ENCODE results near the gene BUD31. TPM values are rescaled to one million over a fixed set of nuclear protein-coding genes. Genes with fewer than 3 reads are reported as not detected.
A peak's percentile ranks its signal among the peaks of the same experiment; 100 is the strongest.
"Not testable (repeated sequence)": the region's sequence is repeated elsewhere in the genome, so short reads cannot be mapped to it uniquely, and the experiment has no call there.

Gene BUD31
- polyA plus RNA-seq, 1 donor from 2014 or later: 162 TPM

DNA sequence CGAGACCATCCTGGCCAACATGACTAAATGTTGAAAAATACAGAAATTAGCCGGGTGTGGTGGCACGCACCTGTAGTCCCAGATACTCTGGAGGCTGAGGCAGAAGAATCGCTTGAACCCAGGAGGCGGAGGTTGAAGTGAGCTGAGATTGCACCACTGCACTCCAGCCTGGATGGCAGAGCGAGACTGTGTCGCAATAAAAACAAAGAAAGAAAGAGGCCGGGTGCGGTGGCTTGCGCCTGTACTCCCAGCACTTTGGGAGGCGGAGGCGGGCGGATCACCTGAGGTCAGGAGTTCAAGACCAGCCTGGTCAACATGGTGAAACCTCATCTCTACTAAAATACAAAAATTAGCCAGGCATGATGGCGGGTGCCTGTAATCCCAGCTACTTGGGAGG lies 21.5 kb upstream of the BUD31 start:
- not testable (repeated sequence) for H3K27me3 Mint-ChIP-seq, H3K4me1 Mint-ChIP-seq, H3K36me3 Mint-ChIP-seq, H3K9me3 Mint-ChIP-seq
- peak overlapping the region in 1 of 3 donors; percentile 86 for H3K27ac Mint-ChIP-seq
- peak overlapping the region in 1 of 4 donors; percentile 72 for H3K4me3 Mint-ChIP-seq

DNA sequence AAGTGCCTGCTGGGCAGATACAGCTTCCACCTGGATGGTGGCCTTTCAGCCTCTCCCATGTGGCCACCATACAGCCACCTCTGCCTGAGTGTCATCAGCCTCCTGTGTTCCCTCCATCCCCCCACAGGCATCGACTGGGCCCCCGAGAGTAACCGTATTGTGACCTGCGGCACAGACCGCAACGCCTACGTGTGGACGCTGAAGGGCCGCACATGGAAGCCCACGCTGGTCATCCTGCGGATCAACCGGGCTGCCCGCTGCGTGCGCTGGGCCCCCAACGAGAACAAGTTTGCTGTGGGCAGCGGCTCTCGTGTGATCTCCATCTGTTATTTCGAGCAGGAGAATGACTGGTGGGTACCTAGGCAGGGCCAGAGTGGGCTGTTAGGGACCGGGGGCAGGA lies 20.9 kb upstream of the BUD31 start:
- Mint-ChIP-seq H3K27ac (no peak overlapping the region), H3K4me1 (peaks cover 5 to 9% (median 8%) of the 10 kb centered on the region in 3 donors), H3K36me3 (peaks cover 3% of the 10 kb centered on the region), H3K9me3 (no peaks in the 10 kb centered on the region), H3K4me3 (no peak overlapping the region), H3K27me3 (no peaks in the 10 kb centered on the region)

DNA sequence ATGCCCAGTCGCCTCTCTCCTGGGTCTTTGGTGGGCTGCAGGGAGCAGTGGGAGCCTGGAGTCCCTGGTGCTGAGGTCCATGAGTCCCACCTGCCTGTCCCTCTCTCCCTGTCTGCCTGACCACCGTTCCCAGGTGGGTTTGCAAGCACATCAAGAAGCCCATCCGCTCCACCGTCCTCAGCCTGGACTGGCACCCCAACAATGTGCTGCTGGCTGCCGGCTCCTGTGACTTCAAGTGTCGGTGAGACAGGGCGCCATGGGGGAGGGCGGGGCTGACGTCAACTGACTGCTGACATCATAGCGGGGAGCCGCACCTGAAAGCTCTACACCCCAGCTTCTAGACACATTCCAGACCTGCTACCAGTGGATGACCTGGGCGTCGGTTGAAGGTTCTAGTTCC lies 19.0 kb upstream of the BUD31 start:
- peaks cover 7 to 11% (median 9%) of the 10 kb centered on the region in 3 donors for H3K4me1 Mint-ChIP-seq
- H3K27me3 Mint-ChIP-seq: no peaks in the 10 kb centered on the region
- H3K4me3 Mint-ChIP-seq: no peak overlapping the region
- H3K36me3 Mint-ChIP-seq: peaks cover 3% of the 10 kb centered on the region
- H3K9me3 Mint-ChIP-seq: no peaks in the 10 kb centered on the region
- no peak overlapping the region for H3K27ac Mint-ChIP-seq

DNA sequence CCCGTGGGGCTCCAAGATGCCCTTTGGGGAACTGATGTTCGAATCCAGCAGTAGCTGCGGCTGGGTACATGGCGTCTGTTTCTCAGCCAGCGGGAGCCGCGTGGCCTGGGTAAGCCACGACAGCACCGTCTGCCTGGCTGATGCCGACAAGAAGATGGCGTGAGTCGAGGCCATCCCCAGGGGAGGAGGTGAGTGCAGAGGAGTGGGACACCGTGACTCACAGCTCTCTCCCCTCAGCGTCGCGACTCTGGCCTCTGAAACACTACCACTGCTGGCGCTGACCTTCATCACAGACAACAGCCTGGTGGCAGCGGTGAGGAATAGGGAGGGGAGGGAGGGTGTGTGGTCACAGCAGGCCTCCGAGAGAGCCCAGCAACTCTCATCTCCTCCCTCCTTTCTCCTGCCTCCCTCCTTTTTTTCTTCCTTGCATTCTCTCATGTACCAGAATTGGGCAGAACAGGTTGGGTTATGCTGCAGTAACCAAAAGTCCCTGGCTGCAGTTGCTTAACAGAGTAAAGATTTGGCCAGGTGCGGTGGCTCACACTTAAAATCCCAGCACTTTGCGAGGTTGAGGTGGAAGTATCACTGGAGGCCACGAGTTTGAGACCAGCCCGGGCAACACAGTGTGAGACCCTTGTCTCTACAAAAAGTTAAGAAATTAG lies 17.7 kb upstream of the BUD31 start:
- Mint-ChIP-seq H3K27ac (peak overlapping the region in 1 of 3 donors; percentile 69), H3K36me3 (peaks cover 3% of the 10 kb centered on the region), H3K4me1 (peaks cover 7 to 9% (median 9%) of the 10 kb centered on the region in 3 donors), H3K4me3 (peak overlapping the region in 1 of 4 donors; percentile 17), H3K9me3 (no peaks in the 10 kb centered on the region), H3K27me3 (no peaks in the 10 kb centered on the region)

GRCh38 chr7:99392046-99392445 lies 16.7 kb upstream of the BUD31 start:
- Mint-ChIP-seq H3K4me1 (peaks cover 7 to 9% (median 9%) of the 10 kb centered on the region in 3 donors), H3K4me3 (peak overlapping the region; percentile 80 to 92 (median 85)), H3K27me3 (no peaks in the 10 kb centered on the region), H3K36me3 (peaks cover 3% of the 10 kb centered on the region), H3K27ac (peak overlapping the region; percentile 90 to 96 (median 93)), H3K9me3 (no peaks in the 10 kb centered on the region)

DNA sequence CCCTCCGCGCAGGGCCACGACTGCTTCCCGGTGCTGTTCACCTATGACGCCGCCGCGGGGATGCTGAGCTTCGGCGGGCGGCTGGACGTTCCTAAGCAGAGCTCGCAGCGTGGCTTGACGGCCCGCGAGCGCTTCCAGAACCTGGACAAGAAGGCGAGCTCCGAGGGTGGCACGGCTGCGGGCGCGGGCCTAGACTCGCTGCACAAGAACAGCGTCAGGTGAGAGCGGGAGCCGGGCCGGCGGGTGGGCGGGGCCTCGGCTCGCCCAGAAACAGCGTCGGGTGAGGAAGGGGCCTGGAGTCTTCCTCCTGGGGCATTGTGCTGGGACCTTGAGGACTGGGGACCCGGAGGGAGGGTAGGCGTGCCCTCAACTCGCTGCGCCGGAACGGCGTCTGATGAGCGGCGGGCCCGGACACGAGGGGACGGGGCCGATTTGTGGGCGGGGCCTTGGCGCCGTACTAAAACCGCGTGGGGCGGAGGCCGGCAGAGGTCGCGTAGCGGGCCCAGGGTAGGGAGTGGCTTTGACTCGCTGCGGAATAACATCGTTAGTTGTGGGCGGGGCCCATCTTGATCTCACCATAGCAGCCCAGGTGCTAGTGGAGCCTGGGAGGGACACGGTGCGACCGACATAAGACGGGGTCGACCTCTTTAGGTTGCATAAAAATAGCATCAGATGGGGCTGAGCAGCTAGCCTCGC lies 16.0 kb upstream of the BUD31 start:
- Mint-ChIP-seq H3K27ac (peak overlapping the region; percentile 90 to 96 (median 93)), H3K9me3 (no peaks in the 10 kb centered on the region), H3K4me3 (peak overlapping the region; percentile 80 to 95 (median 90)), H3K36me3 (peaks cover 3% of the 10 kb centered on the region), H3K4me1 (peaks cover 9 to 10% (median 9%) of the 10 kb centered on the region in 3 donors), H3K27me3 (no peaks in the 10 kb centered on the region)

- Mint-ChIP-seq H3K4me3 (peak overlapping the region; percentile 80 to 95 (median 90)), H3K27me3 (no peaks in the 10 kb centered on the region), H3K4me1 (peaks cover 9 to 13% (median 13%) of the 10 kb centered on the region in 3 donors), H3K36me3 (peaks cover 1% of the 10 kb centered on the region), H3K9me3 (no peaks in the 10 kb centered on the region), H3K27ac (peak overlapping the region; percentile 90 to 96 (median 93))
These were observed 15.2 kb upstream of the BUD31 start for GRCh38 chr7:99393355-99394187.

DNA sequence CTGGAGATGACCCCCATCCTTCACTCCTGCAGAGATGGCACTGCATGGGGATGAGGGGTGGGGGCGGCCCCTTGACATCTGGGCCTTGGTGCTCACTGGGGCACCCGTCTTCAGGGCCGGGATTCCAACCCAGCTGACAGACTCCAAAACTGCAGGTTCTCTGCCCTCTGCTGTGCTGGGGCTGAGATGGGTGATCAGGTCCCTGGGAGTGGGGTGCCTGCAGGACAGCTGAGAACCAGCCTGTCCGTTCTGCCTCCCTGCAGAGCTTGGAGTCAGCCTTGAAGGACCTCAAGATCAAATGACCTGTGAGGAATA lies 14.6 kb upstream of the BUD31 start:
- H3K27me3 Mint-ChIP-seq: no peaks in the 10 kb centered on the region
- H3K9me3 Mint-ChIP-seq: no peaks in the 10 kb centered on the region
- H3K4me3 Mint-ChIP-seq: peak overlapping the region in 2 of 4 donors; percentile 44 to 63
- H3K36me3 Mint-ChIP-seq: peaks cover 1% of the 10 kb centered on the region
- peak overlapping the region in 1 of 3 donors; percentile 32 for H3K27ac Mint-ChIP-seq
- peaks cover 9 to 16% (median 13%) of the 10 kb centered on the region in 3 donors for H3K4me1 Mint-ChIP-seq

DNA sequence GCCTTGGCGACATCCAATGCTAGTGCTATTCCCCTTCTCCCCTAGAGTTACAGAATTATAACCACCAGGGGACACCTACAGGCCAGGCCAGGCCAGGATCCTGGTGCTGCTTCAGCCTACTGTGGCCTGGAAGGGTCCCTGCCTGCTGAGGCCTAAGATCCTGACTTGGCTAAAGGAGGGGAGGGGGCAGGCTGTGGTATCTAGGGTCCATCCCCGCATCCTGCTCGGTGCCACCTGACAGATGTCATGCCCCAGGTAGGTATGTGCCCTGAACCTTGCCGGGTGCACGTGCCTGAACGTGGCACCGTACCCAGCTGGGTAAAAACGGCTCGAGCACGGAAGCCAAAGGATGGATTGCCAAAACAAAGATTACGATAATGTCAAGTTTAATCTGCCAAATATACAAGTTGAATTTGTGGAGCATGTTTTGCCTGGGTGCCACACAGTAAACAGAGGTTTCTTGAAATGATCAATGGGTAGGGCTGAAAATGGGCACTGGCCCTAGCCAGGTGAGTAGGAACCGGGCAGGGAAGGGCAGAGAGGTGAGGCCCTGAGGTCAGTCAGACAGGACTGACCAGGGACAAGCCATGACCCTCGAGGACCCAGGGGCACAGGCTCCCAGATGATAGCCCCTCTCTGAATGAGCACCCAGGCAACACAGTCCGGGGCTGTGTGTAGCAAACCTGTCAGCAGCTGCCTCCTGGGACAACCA lies 13.0 kb upstream of the BUD31 start:
- Mint-ChIP-seq H3K4me1 (peaks cover 12 to 16% (median 13%) of the 10 kb centered on the region in 3 donors), H3K36me3 (peaks cover 1% of the 10 kb centered on the region), H3K27me3 (no peaks in the 10 kb centered on the region), H3K27ac (peak overlapping the region in 1 of 3 donors; percentile 32), H3K4me3 (no peak overlapping the region), H3K9me3 (no peaks in the 10 kb centered on the region)

DNA sequence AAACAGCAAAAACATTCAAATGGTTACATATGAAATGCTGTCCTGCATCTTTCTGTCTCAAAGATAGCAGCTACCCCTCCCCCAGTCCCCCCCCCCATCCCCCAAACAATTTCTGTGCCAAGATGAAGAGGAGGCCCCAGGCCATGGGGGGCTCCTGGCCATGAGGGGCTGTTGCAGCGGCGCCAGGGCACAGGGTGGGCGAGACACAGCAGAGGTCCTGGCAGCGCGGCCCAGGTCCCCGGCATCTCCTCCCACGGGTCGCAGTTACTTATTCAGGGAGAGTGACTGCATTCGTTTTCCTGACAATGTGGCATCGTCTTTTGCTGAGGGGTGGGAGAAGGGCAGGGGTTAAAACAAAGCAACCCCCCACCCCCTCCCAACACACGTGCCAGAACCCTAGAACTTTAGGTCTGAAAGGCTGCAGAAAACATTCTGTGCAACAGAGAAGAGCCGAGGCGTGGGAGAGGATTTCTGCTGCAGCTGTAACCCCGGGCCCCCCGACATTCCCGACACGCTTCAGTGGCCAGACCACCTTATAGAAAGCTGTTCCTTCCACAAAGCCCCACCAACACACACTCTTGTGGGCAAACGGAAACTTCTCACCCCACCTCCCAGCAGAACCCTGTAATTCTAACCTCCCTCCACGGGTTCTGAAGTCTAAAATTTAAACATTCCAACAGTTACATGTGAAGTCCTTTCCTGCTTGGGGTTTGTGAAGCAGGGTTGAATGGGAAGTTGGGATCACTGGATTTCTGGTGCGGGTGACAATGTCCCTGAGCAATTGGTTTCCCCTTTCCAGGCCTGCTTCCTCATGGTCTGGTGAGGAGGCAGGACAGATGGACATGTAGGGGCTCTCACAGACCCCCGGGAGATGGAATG lies 12.1 kb upstream of the BUD31 start:
- H3K4me1 Mint-ChIP-seq: peaks cover 12 to 19% (median 13%) of the 10 kb centered on the region in 3 donors
- H3K36me3 Mint-ChIP-seq: peaks cover 1% of the 10 kb centered on the region
- H3K4me3 Mint-ChIP-seq: peak overlapping the region in 1 of 4 donors; percentile 40
- H3K9me3 Mint-ChIP-seq: no peaks in the 10 kb centered on the region
- peak overlapping the region in 2 of 3 donors; percentile 67 to 91 for H3K27ac Mint-ChIP-seq
- H3K27me3 Mint-ChIP-seq: no peaks in the 10 kb centered on the region

DNA sequence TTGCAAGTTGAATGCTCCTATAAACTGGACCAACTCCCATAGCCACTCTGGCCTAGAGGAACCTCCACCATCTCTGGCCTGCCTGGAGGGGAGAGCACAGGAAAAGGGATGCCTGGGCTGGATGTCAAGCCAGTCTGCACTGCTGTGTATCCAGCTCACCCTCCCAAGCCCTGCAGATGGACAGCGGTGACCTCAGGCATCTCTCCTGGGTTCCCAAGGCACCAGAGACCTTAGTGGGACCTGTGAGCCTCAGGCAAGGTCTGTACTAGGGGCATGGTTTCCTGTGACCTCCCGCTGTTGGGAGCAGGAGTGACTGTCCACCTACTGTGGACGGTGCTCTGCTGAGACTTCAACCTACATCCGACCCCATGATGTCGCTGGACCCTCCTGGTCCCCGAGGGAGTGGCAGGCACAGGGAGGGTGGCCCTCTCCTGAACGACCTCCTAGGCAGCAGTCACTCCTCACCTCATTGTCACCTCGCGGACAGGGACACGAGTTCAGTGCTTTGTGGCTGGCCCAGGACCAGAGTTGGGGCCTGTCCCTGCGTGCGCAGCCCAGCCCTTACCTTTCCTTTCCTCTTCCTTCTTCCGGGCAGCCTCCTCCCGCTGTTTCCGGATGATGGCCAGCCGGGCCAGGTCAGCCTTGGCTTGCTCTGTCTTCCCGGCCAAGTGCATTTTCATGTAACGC lies 11.3 kb upstream of the BUD31 start:
- H3K27ac Mint-ChIP-seq: peak overlapping the region in 1 of 3 donors; percentile 87

GRCh38 chr7:99398891-99399445 lies 9.8 kb upstream of the BUD31 start:
- Mint-ChIP-seq H3K4me3 (peak overlapping the region in 1 of 4 donors; percentile 70), H3K36me3 (peaks cover 4% of the 10 kb centered on the region), H3K9me3 (no peaks in the 10 kb centered on the region), H3K4me1 (peaks cover 7 to 10% (median 8%) of the 10 kb centered on the region in 3 donors), H3K27ac (peak overlapping the region in 2 of 3 donors; percentile 73 to 87), H3K27me3 (no peaks in the 10 kb centered on the region)

More for the DNA sequence above, 11.3 kb upstream of the BUD31 start:
- peak overlapping the region in 3 of 4 donors; percentile 21 to 83 (median 40) for H3K4me3 Mint-ChIP-seq
- no peaks in the 10 kb centered on the region for H3K27me3 Mint-ChIP-seq
- peaks cover 10 to 19% (median 13%) of the 10 kb centered on the region in 3 donors for H3K4me1 Mint-ChIP-seq
- H3K9me3 Mint-ChIP-seq: no peaks in the 10 kb centered on the region
- no peaks in the 10 kb centered on the region for H3K36me3 Mint-ChIP-seq

DNA sequence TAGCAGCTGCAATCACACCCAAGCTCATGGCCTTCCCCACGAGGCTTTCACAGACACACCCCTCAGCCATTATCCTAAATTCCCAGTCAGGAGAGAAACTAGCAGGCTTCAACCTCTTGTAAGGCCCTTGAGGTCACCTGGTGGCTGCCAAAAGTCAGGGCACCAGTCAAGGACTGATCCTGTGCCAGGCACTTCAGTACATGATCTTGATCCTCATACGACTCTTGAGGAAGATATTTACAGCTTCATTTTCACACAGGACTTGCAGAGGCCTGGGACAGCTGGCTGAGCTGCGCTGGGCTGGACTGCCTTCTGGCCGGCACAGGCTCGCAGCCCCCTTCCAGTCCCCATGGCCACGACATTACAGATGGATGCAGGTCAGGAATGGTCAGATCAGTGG lies 9.2 kb upstream of the BUD31 start:
- Mint-ChIP-seq H3K9me3 (no peaks in the 10 kb centered on the region), H3K4me3 (no peak overlapping the region), H3K27ac (peak overlapping the region in 2 of 3 donors; percentile 72 to 87), H3K27me3 (no peaks in the 10 kb centered on the region), H3K36me3 (peaks cover 4% of the 10 kb centered on the region), H3K4me1 (peaks cover 10 to 12% (median 10%) of the 10 kb centered on the region in 3 donors)
